SK-N-MC (cell line): ENCODE data around the gene LGI1.

Experiments used
- EZH2 ChIP-seq: fragments of 200-600 bp; sonication (generic); IDR thresholded peaks from one replicate; pipeline ENCODE4 v1.6.1; 2017; ENCODE audit warnings: antibody characterized with exemption
- POLR2AphosphoS5 ChIP-seq: IDR thresholded peaks from 2 replicates; pipeline ENCODE4 v1.6.1; 2012; ENCODE audit warnings: mild to moderate bottlenecking, low read depth, low read length, borderline replicate concordance

DNA sequence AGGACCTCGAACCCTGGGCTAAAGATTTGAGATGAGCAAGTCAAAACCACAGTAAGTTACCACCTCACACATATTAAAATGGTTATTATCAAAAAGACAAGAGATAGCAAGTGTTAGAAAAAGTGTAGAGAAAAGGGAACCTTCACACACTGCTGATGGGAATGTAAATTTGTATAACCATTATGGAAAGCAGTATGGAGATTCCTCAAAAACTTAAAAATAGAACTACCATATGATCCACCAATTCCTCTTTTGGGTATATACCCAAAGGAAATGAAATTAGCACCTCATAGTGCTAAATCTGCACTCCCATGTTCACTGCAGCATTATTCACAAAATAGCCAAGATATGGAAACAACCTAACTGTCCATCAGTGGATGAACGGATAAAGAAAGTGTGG, 34.6 kb upstream of the LGI1 start:
- TF ChIP-seq POLR2AphosphoS5 (no peak), EZH2 (no peak)
